Endometrial microvascular endothelial cells (primary cell): Measurements from ENCODE around the gene DNAH6. TPM values are rescaled to one million over a fixed set of nuclear protein-coding genes. Genes with fewer than 3 reads are reported as not detected.
"Not testable (repeated sequence)": the region's sequence is repeated elsewhere in the genome, so short reads cannot be mapped to it uniquely, and the experiment has no call there.

Source experiments
- in situ Hi-C: cut with HindIII; loops from 2 replicates; pipeline ENCODE4 v1.10.0; 2017; ENCODE audit warnings: low sequenced_read_pairs, low pct_unique_long_range_greater_than_20kb; ENCODE audit errors: inconsistent ontology term
- total RNA-seq: library from RNA; depleted of rRNA; stranded (reverse); fragments of >200 nt; gene quantifications from one replicate; pipeline ENCODE4 v1.2.3, GENCODE V29; 2015; ENCODE audit errors: inconsistent ontology term

DNAH6 gene
- total RNA-seq, 1 donor from 2014 or later: 0.19 TPM

- in situ Hi-C loops: no loop called here
These were observed 19.0 kb upstream of the DNAH6 start for GRCh38 chr2:84497285-84497684.

GRCh38 chr2:84498150-84498799 is 18.0 kb upstream of the DNAH6 start:
- in situ Hi-C loops: no loop called here

GRCh38 chr2:84511024-84511423 is 5.3 kb upstream of the DNAH6 start:
- in situ Hi-C loops: not testable (repeated sequence)

GRCh38 chr2:84515788-84516187 is 510 bp upstream of the DNAH6 start:
- in situ Hi-C loops: no loop called here

GRCh38 chr2:84519332-84519957 is 3.1 kb downstream of the DNAH6 start:
- in situ Hi-C loops: no loop called here

GRCh38 chr2:84526562-84526961 is 10.3 kb downstream of the DNAH6 start:
- in situ Hi-C loops: no loop called here

GRCh38 chr2:84527137-84528129 is 11.1 kb downstream of the DNAH6 start:
- in situ Hi-C loops: no loop called here

- in situ Hi-C loops: no loop called here
These were observed 16.0 kb downstream of the DNAH6 start for GRCh38 chr2:84532291-84532690.

GRCh38 chr2:84534225-84534624 is 17.9 kb downstream of the DNAH6 start:
- in situ Hi-C loops: no loop called here

GRCh38 chr2:84537251-84537650 is 21.0 kb downstream of the DNAH6 start:
- in situ Hi-C loops: no loop called here

- in situ Hi-C loops: no loop called here
These were observed 23.4 kb downstream of the DNAH6 start for GRCh38 chr2:84539729-84540128.

- in situ Hi-C loops: no loop called here
These were observed 28.7 kb downstream of the DNAH6 start for GRCh38 chr2:84545005-84545404.

- in situ Hi-C loops: no loop called here
These were observed 30.3 kb downstream of the DNAH6 start for GRCh38 chr2:84546551-84546950.

GRCh38 chr2:84548303-84548702 is 32.0 kb downstream of the DNAH6 start:
- in situ Hi-C loops: no loop called here

- in situ Hi-C loops: no loop called here
These were observed 34.6 kb downstream of the DNAH6 start for GRCh38 chr2:84550916-84551315.

- in situ Hi-C loops: not testable (repeated sequence)
These were observed 35.2 kb downstream of the DNAH6 start for GRCh38 chr2:84551526-84551925.

- in situ Hi-C loops: no loop called here
These were observed 39.9 kb downstream of the DNAH6 start for GRCh38 chr2:84556190-84556589.

GRCh38 chr2:84559838-84560237 is 43.5 kb downstream of the DNAH6 start:
- in situ Hi-C loops: no loop called here

GRCh38 chr2:84579661-84580060 is 63.4 kb downstream of the DNAH6 start:
- in situ Hi-C loops: no loop called here

- in situ Hi-C loops: no loop called here
These were observed 87.6 kb downstream of the DNAH6 start for GRCh38 chr2:84603911-84604310.
